ENCODE measurements around the gene GPR183.

GPR183 gene

GRCh38 chr13:99278843-99279242, 28.4 kb downstream of the GPR183 start:
- TF ChIP-seq, protein P1, sequence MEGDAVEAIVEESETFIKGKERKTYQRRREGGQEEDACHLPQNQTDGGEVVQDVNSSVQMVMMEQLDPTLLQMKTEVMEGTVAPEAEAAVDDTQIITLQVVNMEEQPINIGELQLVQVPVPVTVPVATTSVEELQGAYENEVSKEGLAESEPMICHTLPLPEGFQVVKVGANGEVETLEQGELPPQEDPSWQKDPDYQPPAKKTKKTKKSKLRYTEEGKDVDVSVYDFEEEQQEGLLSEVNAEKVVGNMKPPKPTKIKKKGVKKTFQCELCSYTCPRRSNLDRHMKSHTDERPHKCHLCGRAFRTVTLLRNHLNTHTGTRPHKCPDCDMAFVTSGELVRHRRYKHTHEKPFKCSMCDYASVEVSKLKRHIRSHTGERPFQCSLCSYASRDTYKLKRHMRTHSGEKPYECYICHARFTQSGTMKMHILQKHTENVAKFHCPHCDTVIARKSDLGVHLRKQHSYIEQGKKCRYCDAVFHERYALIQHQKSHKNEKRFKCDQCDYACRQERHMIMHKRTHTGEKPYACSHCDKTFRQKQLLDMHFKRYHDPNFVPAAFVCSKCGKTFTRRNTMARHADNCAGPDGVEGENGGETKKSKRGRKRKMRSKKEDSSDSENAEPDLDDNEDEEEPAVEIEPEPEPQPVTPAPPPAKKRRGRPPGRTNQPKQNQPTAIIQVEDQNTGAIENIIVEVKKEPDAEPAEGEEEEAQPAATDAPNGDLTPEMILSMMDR (IDR thresholded peaks at IDR 0.05; ENCODE audit: low read depth, low read length) = no peak
- no peak for DNase-seq (ENCODE audit: extremely low read depth, low read depth)

GRCh38 chr13:99278200-99278599, 29.0 kb downstream of the GPR183 start:
- DNase-seq (ENCODE audit: extremely low read depth, low read depth) = no peak
- TF ChIP-seq, protein P1 (IDR thresholded peaks at IDR 0.05; ENCODE audit: low read depth, low read length) = no peak

DNA sequence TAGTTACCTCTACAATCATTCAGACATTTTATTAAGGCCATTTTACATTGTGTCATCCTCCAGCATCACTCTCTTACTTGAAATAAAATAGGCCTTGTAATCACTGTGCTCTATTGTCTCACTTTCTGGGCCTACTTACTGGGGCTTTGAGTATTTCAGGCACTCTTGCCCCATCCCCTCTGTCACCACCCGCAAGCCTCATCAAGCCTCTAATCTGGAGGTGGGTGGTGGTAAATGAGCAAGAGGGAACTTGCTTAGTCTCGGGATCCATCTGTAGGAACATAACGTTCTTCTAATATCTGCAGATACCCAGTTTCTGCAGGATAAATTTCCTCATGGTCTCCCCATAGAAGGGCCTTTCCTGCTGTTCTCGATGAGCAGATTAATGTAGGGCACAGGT, 29.6 kb downstream of the GPR183 start:
- TF ChIP-seq, protein P1 (IDR thresholded peaks at IDR 0.05; ENCODE audit: low read depth, low read length) = no peak
- DNase-seq (ENCODE audit: extremely low read depth, low read depth) = no peak

GRCh38 chr13:99276706-99277105, 30.5 kb downstream of the GPR183 start:
- TF ChIP-seq, protein P1 (IDR thresholded peaks at IDR 0.05; ENCODE audit: low read depth, low read length) = no peak

GRCh38 chr13:99275093-99275469, 32.1 kb downstream of the GPR183 start:
- TF ChIP-seq, protein P1 (IDR thresholded peaks at IDR 0.05; ENCODE audit: low read depth, low read length) = no peak
- DNase-seq (ENCODE audit: extremely low read depth, low read depth) = no peak

More at GRCh38 chr13:99276706-99277105, 30.5 kb downstream of the GPR183 start:
- DNase-seq (ENCODE audit: extremely low read depth, low read depth) = no peak

DNA sequence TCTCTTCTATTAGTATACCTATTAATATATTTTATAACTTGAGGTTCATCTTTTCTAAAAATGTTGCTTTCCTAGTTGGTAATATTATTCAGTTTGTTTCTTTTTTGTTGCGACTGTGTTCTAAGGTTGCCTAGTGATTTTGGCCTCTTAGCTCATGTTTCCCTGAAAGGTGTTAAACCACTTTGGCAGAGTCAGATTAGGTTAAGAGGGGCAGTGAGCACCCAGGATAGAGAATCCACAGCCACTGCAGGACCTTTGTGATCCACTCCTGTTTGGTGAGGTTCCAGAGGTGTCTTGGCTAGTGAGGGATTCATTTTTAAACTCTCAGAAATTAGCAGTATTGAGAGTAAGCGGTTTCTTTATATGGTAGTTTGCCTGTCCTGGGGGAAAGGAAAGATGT, 34.1 kb downstream of the GPR183 start:
- DNase-seq (ENCODE audit: extremely low read depth, low read depth) = no peak
- TF ChIP-seq, protein P1 (IDR thresholded peaks at IDR 0.05; ENCODE audit: low read depth, low read length) = no peak

DNA sequence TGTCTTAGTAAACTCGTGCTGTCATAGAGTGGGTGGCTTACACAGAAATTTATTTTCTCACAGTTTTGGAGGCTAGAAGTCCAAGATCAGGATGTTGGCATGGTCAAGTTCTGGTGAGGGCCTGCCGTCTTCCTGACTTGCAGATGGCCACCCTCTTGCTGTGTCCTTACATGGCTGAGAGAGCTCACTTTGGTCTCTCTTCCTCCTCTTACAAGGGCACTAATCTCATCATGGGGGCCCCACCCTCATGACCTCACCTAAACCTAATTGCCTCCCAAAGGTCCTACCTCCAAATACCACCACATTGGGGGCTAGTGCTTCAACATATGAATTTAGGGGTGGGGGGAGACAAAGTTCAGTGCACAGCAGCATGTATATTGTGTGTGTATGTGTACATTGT, 34.7 kb downstream of the GPR183 start:
- DNase-seq (ENCODE audit: extremely low read depth, low read depth) = no peak
- TF ChIP-seq, protein P1 (IDR thresholded peaks at IDR 0.05; ENCODE audit: low read depth, low read length) = no peak

Measured in AG09319 (cell line).